Activated T-helper 17 cell treated with anti-CD3 and anti-CD28 coated beads, Interleukin-2, amount 50 U/mL, for 72 hours (primary cell): ENCODE data around the gene SLC5A10. TPM values are rescaled to one million over a fixed set of nuclear protein-coding genes. Genes with fewer than 3 reads are reported as not detected.

ENCODE experiments used
- ATAC-seq: fragments of 150-1000 bp; cut with Tn5 transposase; replicated peaks from 2 replicates; pipeline ENCODE4 v1.10.0; 2021; ENCODE audit warnings: mild to moderate bottlenecking, moderate library complexity
- H3K27ac Mint-ChIP-seq: one replicate; pipeline ENCODE4 v1.8.0; 2022; ENCODE audit warnings: mixed read lengths
- H3K27me3 Mint-ChIP-seq: one replicate; pipeline ENCODE4 v1.8.0; 2022; ENCODE audit warnings: mixed read lengths
- H3K36me3 Mint-ChIP-seq: one replicate; pipeline ENCODE4 v1.8.0; 2022; ENCODE audit warnings: low read depth, mild to moderate bottlenecking, mixed read lengths
- H3K4me1 Mint-ChIP-seq: one replicate; pipeline ENCODE4 v1.8.0; 2022; ENCODE audit warnings: mixed read lengths
- H3K4me3 Mint-ChIP-seq: one replicate; pipeline ENCODE4 v1.8.0; 2022; ENCODE audit warnings: mild to moderate bottlenecking, mixed read lengths
- H3K9me3 Mint-ChIP-seq: one replicate; pipeline ENCODE4 v1.8.0; 2022; ENCODE audit warnings: mixed read lengths
- total RNA-seq, 2 donors: library from RNA; stranded (reverse); gene quantifications; one replicate each; pipeline ENCODE4 v1.2.3, GENCODE V29; 2022

Gene SLC5A10
- total RNA-seq, 2 donors from 2014 or later = not detected

GRCh38 chr17:18993905-18994526 lies 42.1 kb downstream of the SLC5A10 start:
- Mint-ChIP-seq H3K36me3 (peaks cover 36% of the 10 kb centered on the region), H3K27ac (peak overlapping the region; percentile 8), H3K4me3 (no peak overlapping the region), H3K27me3 (no peaks in the 10 kb centered on the region), H3K9me3 (peaks cover 4% of the 10 kb centered on the region), H3K4me1 (peaks cover 15% of the 10 kb centered on the region)
- no peak for ATAC-seq

GRCh38 chr17:18994631-18995030 lies 42.7 kb downstream of the SLC5A10 start:
- no peak overlapping the region for H3K4me3 Mint-ChIP-seq
- peaks cover 15% of the 10 kb centered on the region for H3K4me1 Mint-ChIP-seq
- ATAC-seq = no peak
- H3K27me3 Mint-ChIP-seq = no peaks in the 10 kb centered on the region
- H3K27ac Mint-ChIP-seq = no peak overlapping the region
- H3K9me3 Mint-ChIP-seq = peaks cover 4% of the 10 kb centered on the region
- peaks cover 36% of the 10 kb centered on the region for H3K36me3 Mint-ChIP-seq

- Mint-ChIP-seq H3K27me3 (no peaks in the 10 kb centered on the region), H3K4me1 (peaks cover 15% of the 10 kb centered on the region), H3K36me3 (peaks cover 36% of the 10 kb centered on the region), H3K4me3 (no peak overlapping the region), H3K9me3 (peaks cover 4% of the 10 kb centered on the region), H3K27ac (no peak overlapping the region)
- no peak for ATAC-seq
Measured at GRCh38 chr17:18995220-18995619, 43.3 kb downstream of the SLC5A10 start.

GRCh38 chr17:18996458-18996857 lies 44.5 kb downstream of the SLC5A10 start:
- H3K36me3 Mint-ChIP-seq = peaks cover 36% of the 10 kb centered on the region
- no peak for ATAC-seq
- H3K27me3 Mint-ChIP-seq = no peaks in the 10 kb centered on the region
- peaks cover 15% of the 10 kb centered on the region for H3K4me1 Mint-ChIP-seq
- H3K9me3 Mint-ChIP-seq = peaks cover 4% of the 10 kb centered on the region
- H3K4me3 Mint-ChIP-seq = no peak overlapping the region
- H3K27ac Mint-ChIP-seq = no peak overlapping the region

- no peak for ATAC-seq
- H3K4me3 Mint-ChIP-seq = no peak overlapping the region
- H3K27ac Mint-ChIP-seq = no peak overlapping the region
- H3K9me3 Mint-ChIP-seq = peaks cover 4% of the 10 kb centered on the region
- H3K4me1 Mint-ChIP-seq = peaks cover 26% of the 10 kb centered on the region
- H3K36me3 Mint-ChIP-seq = peaks cover 47% of the 10 kb centered on the region
- no peaks in the 10 kb centered on the region for H3K27me3 Mint-ChIP-seq
Measured at GRCh38 chr17:18997650-18998196, 45.8 kb downstream of the SLC5A10 start.

GRCh38 chr17:18999394-18999793 lies 47.4 kb downstream of the SLC5A10 start:
- Mint-ChIP-seq H3K4me1 (peaks cover 16% of the 10 kb centered on the region), H3K27me3 (no peaks in the 10 kb centered on the region), H3K27ac (no peak overlapping the region), H3K36me3 (peaks cover 48% of the 10 kb centered on the region), H3K4me3 (no peak overlapping the region), H3K9me3 (peaks cover 4% of the 10 kb centered on the region)
- ATAC-seq = no peak

- H3K36me3 Mint-ChIP-seq = peaks cover 46% of the 10 kb centered on the region
- no peak overlapping the region for H3K4me3 Mint-ChIP-seq
- H3K4me1 Mint-ChIP-seq = peaks cover 16% of the 10 kb centered on the region
- H3K27me3 Mint-ChIP-seq = no peaks in the 10 kb centered on the region
- no peak overlapping the region for H3K27ac Mint-ChIP-seq
- ATAC-seq = no peak
- peaks cover 4% of the 10 kb centered on the region for H3K9me3 Mint-ChIP-seq
Measured at GRCh38 chr17:18999911-19000310, 47.9 kb downstream of the SLC5A10 start.

- no peak for ATAC-seq
- H3K27me3 Mint-ChIP-seq = no peaks in the 10 kb centered on the region
- H3K9me3 Mint-ChIP-seq = no peaks in the 10 kb centered on the region
- H3K27ac Mint-ChIP-seq = peak overlapping the region; percentile 25
- peak overlapping the region; percentile 77 for H3K4me3 Mint-ChIP-seq
- H3K4me1 Mint-ChIP-seq = peaks cover 12% of the 10 kb centered on the region
- H3K36me3 Mint-ChIP-seq = peaks cover 38% of the 10 kb centered on the region
Measured at GRCh38 chr17:19000531-19001325, 48.8 kb downstream of the SLC5A10 start.

- peak overlapping the region; percentile 49 for H3K27ac Mint-ChIP-seq
- peaks cover 12% of the 10 kb centered on the region for H3K4me1 Mint-ChIP-seq
- ATAC-seq = no peak
- H3K27me3 Mint-ChIP-seq = no peaks in the 10 kb centered on the region
- peak overlapping the region; percentile 77 for H3K4me3 Mint-ChIP-seq
- peaks cover 24% of the 10 kb centered on the region for H3K36me3 Mint-ChIP-seq
- H3K9me3 Mint-ChIP-seq = no peaks in the 10 kb centered on the region
Measured at GRCh38 chr17:19001907-19002590, 50.1 kb downstream of the SLC5A10 start.

- Mint-ChIP-seq H3K27ac (peak overlapping the region; percentile 49), H3K36me3 (peaks cover 23% of the 10 kb centered on the region), H3K4me1 (peaks cover 12% of the 10 kb centered on the region), H3K4me3 (peak overlapping the region; percentile 77), H3K9me3 (no peaks in the 10 kb centered on the region), H3K27me3 (no peaks in the 10 kb centered on the region)
- no peak for ATAC-seq
Measured at GRCh38 chr17:19002805-19003542, 51.0 kb downstream of the SLC5A10 start.

- Mint-ChIP-seq H3K36me3 (peaks cover 23% of the 10 kb centered on the region), H3K27ac (peak overlapping the region; percentile 82), H3K4me1 (peaks cover 12% of the 10 kb centered on the region), H3K9me3 (no peaks in the 10 kb centered on the region), H3K27me3 (no peaks in the 10 kb centered on the region), H3K4me3 (peak overlapping the region; percentile 77)
- ATAC-seq = peak; percentile 42
Measured at GRCh38 chr17:19003543-19004420, 51.8 kb downstream of the SLC5A10 start.

GRCh38 chr17:19004421-19005136 lies 52.6 kb downstream of the SLC5A10 start, which contains the start of gene FAM83G:
Gene FAM83G, minus strand, starts transcription at chr17:19004764. Its CDS starts 723 bp downstream, at chr17:19004041.
- Mint-ChIP-seq H3K4me1 (peaks cover 12% of the 10 kb centered on the region), H3K27me3 (no peaks in the 10 kb centered on the region), H3K27ac (peak within 1 kb of the TSS; percentile 82)

More at GRCh38 chr17:19004421-19005136, 52.6 kb downstream of the SLC5A10 start, which contains the start of gene FAM83G:
- peak within 1 kb of the TSS; percentile 77 for H3K4me3 Mint-ChIP-seq
- peak; percentile 89 for ATAC-seq
- no peaks in the 10 kb centered on the region for H3K9me3 Mint-ChIP-seq
- H3K36me3 Mint-ChIP-seq = peaks cover 23% of the 10 kb centered on the region
